ENCODE measurements around the gene ABHD6.

ABHD6 gene

GRCh38 chr3:58197588-58197987 is 40.0 kb upstream of the ABHD6 start:
- Histone ChIP-seq H2AFZ (ENCODE audit: low read length) (no peak overlapping the region), H3K9me3 (replicated peaks; ENCODE audit: insufficient read depth, low read length) (no peaks in the 10 kb centered on the region), H3K4me3 (ENCODE audit: low read length) (no peak overlapping the region), H4K20me1 (ENCODE audit: insufficient read depth, low read length) (no peaks in the 10 kb centered on the region), H3K27me3 (replicated peaks; ENCODE audit: insufficient read depth, low read length) (no peaks in the 10 kb centered on the region), H3K9me2 (replicated peaks; ENCODE audit: insufficient read depth, low read length) (no peaks in the 10 kb centered on the region), H3K79me2 (ENCODE audit: low read length) (no peaks in the 10 kb centered on the region), H3K9ac (ENCODE audit: low read length) (no peak overlapping the region), H3K4me2 (ENCODE audit: low read depth, low read length) (no peak overlapping the region), H3K4me1 (ENCODE audit: low read length) (peaks cover 7% of the 10 kb centered on the region), H3F3A (ENCODE audit: insufficient read depth, low read length) (no peaks in the 10 kb centered on the region), H3K27ac (ENCODE audit: low read length) (no peak overlapping the region), H3K36me3 (replicated peaks; ENCODE audit: insufficient read depth, low read length) (no peaks in the 10 kb centered on the region)
- TF ChIP-seq EZH2phosphoT487 (IDR thresholded peaks at IDR 0.05; ENCODE audit: low read length) (no peak), EZH2 (optimal IDR thresholded peaks at IDR 0.05; ENCODE audit: low read depth, low read length) (no peak)
- TF ChIP-seq, protein P1, sequence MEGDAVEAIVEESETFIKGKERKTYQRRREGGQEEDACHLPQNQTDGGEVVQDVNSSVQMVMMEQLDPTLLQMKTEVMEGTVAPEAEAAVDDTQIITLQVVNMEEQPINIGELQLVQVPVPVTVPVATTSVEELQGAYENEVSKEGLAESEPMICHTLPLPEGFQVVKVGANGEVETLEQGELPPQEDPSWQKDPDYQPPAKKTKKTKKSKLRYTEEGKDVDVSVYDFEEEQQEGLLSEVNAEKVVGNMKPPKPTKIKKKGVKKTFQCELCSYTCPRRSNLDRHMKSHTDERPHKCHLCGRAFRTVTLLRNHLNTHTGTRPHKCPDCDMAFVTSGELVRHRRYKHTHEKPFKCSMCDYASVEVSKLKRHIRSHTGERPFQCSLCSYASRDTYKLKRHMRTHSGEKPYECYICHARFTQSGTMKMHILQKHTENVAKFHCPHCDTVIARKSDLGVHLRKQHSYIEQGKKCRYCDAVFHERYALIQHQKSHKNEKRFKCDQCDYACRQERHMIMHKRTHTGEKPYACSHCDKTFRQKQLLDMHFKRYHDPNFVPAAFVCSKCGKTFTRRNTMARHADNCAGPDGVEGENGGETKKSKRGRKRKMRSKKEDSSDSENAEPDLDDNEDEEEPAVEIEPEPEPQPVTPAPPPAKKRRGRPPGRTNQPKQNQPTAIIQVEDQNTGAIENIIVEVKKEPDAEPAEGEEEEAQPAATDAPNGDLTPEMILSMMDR (IDR thresholded peaks at IDR 0.05; ENCODE audit: low read length): no peak
- no peak for DNase-seq

GRCh38 chr3:58198362-58198761 is 39.2 kb upstream of the ABHD6 start:
- Histone ChIP-seq H4K20me1 (ENCODE audit: insufficient read depth, low read length) (no peaks in the 10 kb centered on the region), H3K79me2 (ENCODE audit: low read length) (no peaks in the 10 kb centered on the region), H3K4me1 (ENCODE audit: low read length) (peaks cover 7% of the 10 kb centered on the region), H3K9me2 (replicated peaks; ENCODE audit: insufficient read depth, low read length) (no peaks in the 10 kb centered on the region), H3K36me3 (replicated peaks; ENCODE audit: insufficient read depth, low read length) (no peaks in the 10 kb centered on the region), H3K4me2 (ENCODE audit: low read depth, low read length) (no peak overlapping the region), H3F3A (ENCODE audit: insufficient read depth, low read length) (no peaks in the 10 kb centered on the region), H3K27me3 (replicated peaks; ENCODE audit: insufficient read depth, low read length) (no peaks in the 10 kb centered on the region), H3K9me3 (replicated peaks; ENCODE audit: insufficient read depth, low read length) (no peaks in the 10 kb centered on the region), H3K9ac (ENCODE audit: low read length) (no peak overlapping the region), H2AFZ (ENCODE audit: low read length) (no peak overlapping the region), H3K4me3 (ENCODE audit: low read length) (no peak overlapping the region), H3K27ac (ENCODE audit: low read length) (no peak overlapping the region)
- DNase-seq: no peak
- TF ChIP-seq EZH2 (optimal IDR thresholded peaks at IDR 0.05; ENCODE audit: low read depth, low read length): no peak

DNA sequence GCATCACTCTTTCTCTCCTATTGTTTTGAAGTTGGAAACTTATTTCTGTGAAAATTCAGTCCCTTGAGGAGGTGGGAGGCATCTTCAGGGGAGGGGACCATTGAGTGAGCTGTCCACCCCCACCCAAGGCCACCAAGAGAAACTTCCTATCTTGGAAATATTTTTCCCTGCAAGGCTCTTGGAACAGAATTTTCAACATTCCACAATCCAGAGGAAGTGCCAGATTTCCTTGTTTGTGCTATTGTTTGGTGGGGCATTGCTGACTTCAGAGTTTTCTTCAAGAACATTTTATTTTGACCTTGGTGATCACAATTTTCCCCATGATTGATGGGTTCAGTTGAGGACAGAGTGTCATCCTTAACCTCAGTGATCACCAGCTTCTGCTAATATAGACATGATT is 38.8 kb upstream of the ABHD6 start:
- no peak overlapping the region for H3K9ac ChIP-seq (ENCODE audit: low read length)
- H3K9me3 ChIP-seq (replicated peaks; ENCODE audit: insufficient read depth, low read length): no peaks in the 10 kb centered on the region
- DNase-seq: no peak
- no peak for TF ChIP-seq EZH2phosphoT487 (IDR thresholded peaks at IDR 0.05; ENCODE audit: low read length)
- TF ChIP-seq EZH2 (optimal IDR thresholded peaks at IDR 0.05; ENCODE audit: low read depth, low read length): no peak
- TF ChIP-seq, protein P1 (IDR thresholded peaks at IDR 0.05; ENCODE audit: low read length): no peak
- H3K4me3 ChIP-seq (ENCODE audit: low read length): no peak overlapping the region
- H3K4me1 ChIP-seq (ENCODE audit: low read length): peaks cover 7% of the 10 kb centered on the region
- H3F3A ChIP-seq (ENCODE audit: insufficient read depth, low read length): no peaks in the 10 kb centered on the region
- H3K27ac ChIP-seq (ENCODE audit: low read length): no peak overlapping the region
- H2AFZ ChIP-seq (ENCODE audit: low read length): no peak overlapping the region
- H3K27me3 ChIP-seq (replicated peaks; ENCODE audit: insufficient read depth, low read length): no peaks in the 10 kb centered on the region
- H4K20me1 ChIP-seq (ENCODE audit: insufficient read depth, low read length): no peaks in the 10 kb centered on the region
- H3K4me2 ChIP-seq (ENCODE audit: low read depth, low read length): no peak overlapping the region
- no peaks in the 10 kb centered on the region for H3K79me2 ChIP-seq (ENCODE audit: low read length)
- no peaks in the 10 kb centered on the region for H3K36me3 ChIP-seq (replicated peaks; ENCODE audit: insufficient read depth, low read length)
- H3K9me2 ChIP-seq (replicated peaks; ENCODE audit: insufficient read depth, low read length): no peaks in the 10 kb centered on the region

DNA sequence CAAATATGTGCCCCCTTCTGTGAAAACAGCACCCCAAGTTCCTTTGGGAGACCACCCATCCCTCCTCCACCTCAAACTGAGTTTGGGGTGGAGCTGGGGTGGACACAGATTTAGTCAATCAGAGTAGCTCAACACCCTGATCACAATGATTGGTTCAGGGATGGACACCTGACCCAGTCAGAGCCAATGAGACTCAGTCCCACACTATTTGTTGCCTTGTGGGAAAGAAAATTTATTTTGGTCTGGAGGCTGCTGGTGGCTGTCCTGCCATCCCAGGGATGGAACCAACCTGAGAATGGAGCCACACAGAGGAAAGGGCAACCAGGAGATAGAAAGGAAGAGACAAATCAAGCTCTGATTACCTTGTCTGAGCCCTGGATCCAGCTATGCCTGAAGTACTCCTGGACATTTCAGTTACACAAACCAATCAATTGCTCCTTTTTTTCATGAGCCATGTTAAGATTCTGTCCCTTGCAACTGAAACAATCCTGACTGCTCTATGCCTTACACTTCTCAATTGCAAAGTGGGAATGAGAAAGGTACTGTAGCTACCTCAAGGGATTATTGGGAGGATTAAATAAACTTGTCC is 37.4 kb upstream of the ABHD6 start:
- no peak for DNase-seq
- Histone ChIP-seq H3K36me3 (replicated peaks; ENCODE audit: insufficient read depth, low read length) (no peaks in the 10 kb centered on the region), H3K27ac (ENCODE audit: low read length) (no peak overlapping the region), H3F3A (ENCODE audit: insufficient read depth, low read length) (no peaks in the 10 kb centered on the region), H3K4me1 (ENCODE audit: low read length) (peaks cover 7% of the 10 kb centered on the region), H3K9me2 (replicated peaks; ENCODE audit: insufficient read depth, low read length) (no peaks in the 10 kb centered on the region), H3K9ac (ENCODE audit: low read length) (no peak overlapping the region), H3K27me3 (replicated peaks; ENCODE audit: insufficient read depth, low read length) (no peaks in the 10 kb centered on the region), H4K20me1 (ENCODE audit: insufficient read depth, low read length) (no peaks in the 10 kb centered on the region), H2AFZ (ENCODE audit: low read length) (no peak overlapping the region), H3K4me2 (ENCODE audit: low read depth, low read length) (no peak overlapping the region), H3K9me3 (replicated peaks; ENCODE audit: insufficient read depth, low read length) (no peaks in the 10 kb centered on the region), H3K79me2 (ENCODE audit: low read length) (no peaks in the 10 kb centered on the region), H3K4me3 (ENCODE audit: low read length) (no peak overlapping the region)
- TF ChIP-seq EZH2 (optimal IDR thresholded peaks at IDR 0.05; ENCODE audit: low read depth, low read length) (no peak), EZH2phosphoT487 (IDR thresholded peaks at IDR 0.05; ENCODE audit: low read length) (no peak)
- TF ChIP-seq, protein P1 (IDR thresholded peaks at IDR 0.05; ENCODE audit: low read length): no peak

Data from MM.1S (cell line).